GM12878 (cell line): ENCODE data around the gene CFAP70.
"Not testable (repeated sequence)": the region's sequence is repeated elsewhere in the genome, so short reads cannot be mapped to it uniquely, and the experiment has no call there.

Experiments
- CHD2 ChIP-seq: IDR thresholded peaks from 2 replicates; pipeline ENCODE4 v1.6.1; 2011; ENCODE audit warnings: low read depth, low read length, improper control_type of control experiment, borderline replicate concordance
- CREM ChIP-seq: IDR thresholded peaks from 2 replicates; pipeline ENCODE4 v1.6.1; 2014; ENCODE audit warnings: antibody characterized with exemption, low read depth
- CTCF ChIP-seq, 3 experiments: IDR thresholded peaks in 2 of 3; conservative IDR thresholded peaks in 1 of 3; 2 replicates each; pipeline ENCODE4 v1.5.1; 2011; ENCODE audit warnings: low read depth in 3 of 3, low read length in 3 of 3, mild to moderate bottlenecking in 3 of 3, control low read depth in 2 of 3, moderate library complexity in 2 of 3, inconsistent platforms in 1 of 3, mixed read lengths in 1 of 3; ENCODE audit not compliant: control insufficient read depth in 2 of 3, insufficient read depth in 1 of 3; ENCODE audit errors: extremely low read depth in 1 of 3
- ELK1 ChIP-seq: IDR thresholded peaks from 2 replicates; pipeline ENCODE4 v1.6.1; 2012; ENCODE audit warnings: low read depth, low read length, improper control_type of control experiment
- ETV6 ChIP-seq, 2 experiments: fragments of 450-650 bp in 1 of 2; IDR thresholded peaks in 1 of 2; conservative IDR thresholded peaks in 1 of 2; 2 replicates each; pipeline ENCODE4 v1.6.1; 2014; ENCODE audit warnings: antibody characterized with exemption in 1 of 2, borderline replicate concordance in 1 of 2, low read depth in 1 of 2, mild to moderate bottlenecking in 1 of 2, moderate library complexity in 1 of 2
- EZH2 ChIP-seq: IDR thresholded peaks from 2 replicates; pipeline ENCODE4 v1.6.1; 2012; ENCODE audit warnings: low read depth, mild to moderate bottlenecking, control low read depth, inconsistent platforms, low read length, borderline replicate concordance; ENCODE audit not compliant: control insufficient read depth
- IRF4 ChIP-seq: IDR thresholded peaks from 2 replicates; pipeline ENCODE4 v1.6.1; 2011; ENCODE audit warnings: low read depth, low read length
- NRF1 ChIP-seq: conservative IDR thresholded peaks from 2 replicates; pipeline ENCODE4 v1.6.1; 2011; ENCODE audit warnings: mild to moderate bottlenecking, low read depth, low read length, improper control_type of control experiment
- POLR2A ChIP-seq: IDR thresholded peaks from 2 replicates; pipeline ENCODE4 v1.6.1; 2011; ENCODE audit warnings: low read depth, mild to moderate bottlenecking, low read length
- SMC3 ChIP-seq: IDR thresholded peaks from 2 replicates; pipeline ENCODE4 v1.6.1; 2011; ENCODE audit warnings: low read length, improper control_type of control experiment, borderline replicate concordance
- SREBF2 ChIP-seq: IDR thresholded peaks from 2 replicates; pipeline ENCODE4 v1.6.1; 2012; ENCODE audit warnings: mild to moderate bottlenecking, low read length
- SUPT20H ChIP-seq: IDR thresholded peaks from 2 replicates; pipeline ENCODE4 v1.6.1; 2011; ENCODE audit warnings: low read depth, mild to moderate bottlenecking, low read length, moderate library complexity, borderline replicate concordance; ENCODE audit not compliant: control insufficient read depth
- SUZ12 ChIP-seq: fragments of 200-600 bp; sonication (generic); IDR thresholded peaks from one replicate; pipeline ENCODE4 v1.6.1; 2018; ENCODE audit warnings: antibody characterized with exemption, mild to moderate bottlenecking; ENCODE audit not compliant: unreplicated experiment
- TF ChIP-seq, protein P1 (sequence below): IDR thresholded peaks from 2 replicates; pipeline ENCODE4 v1.6.1; 2012; ENCODE audit warnings: mild to moderate bottlenecking, low read depth, low read length

GRCh38 chr10:73394325-73394724, 35.7 kb upstream of the CFAP70 start:
- not testable (repeated sequence) for TF ChIP-seq SMC3; SUPT20H; CHD2; NRF1; CTCF (IDR thresholded peaks at IDR 0.05 in 2 of 3, conservative IDR thresholded peaks at IDR 0.05 in 1 of 3; ENCODE audit: control insufficient read depth in 2 of 3, extremely low read depth in 1 of 3, insufficient read depth in 1 of 3, low read depth in 3 of 3, low read length in 3 of 3); CREM; EZH2; SUZ12; POLR2A; SREBF2; IRF4; ELK1; ETV6 (conservative IDR thresholded peaks at IDR 0.05 in 1 of 2, IDR thresholded peaks at IDR 0.05 in 1 of 2; ENCODE audit: borderline replicate concordance in 1 of 2, low read depth in 1 of 2)
- TF ChIP-seq, protein P1, sequence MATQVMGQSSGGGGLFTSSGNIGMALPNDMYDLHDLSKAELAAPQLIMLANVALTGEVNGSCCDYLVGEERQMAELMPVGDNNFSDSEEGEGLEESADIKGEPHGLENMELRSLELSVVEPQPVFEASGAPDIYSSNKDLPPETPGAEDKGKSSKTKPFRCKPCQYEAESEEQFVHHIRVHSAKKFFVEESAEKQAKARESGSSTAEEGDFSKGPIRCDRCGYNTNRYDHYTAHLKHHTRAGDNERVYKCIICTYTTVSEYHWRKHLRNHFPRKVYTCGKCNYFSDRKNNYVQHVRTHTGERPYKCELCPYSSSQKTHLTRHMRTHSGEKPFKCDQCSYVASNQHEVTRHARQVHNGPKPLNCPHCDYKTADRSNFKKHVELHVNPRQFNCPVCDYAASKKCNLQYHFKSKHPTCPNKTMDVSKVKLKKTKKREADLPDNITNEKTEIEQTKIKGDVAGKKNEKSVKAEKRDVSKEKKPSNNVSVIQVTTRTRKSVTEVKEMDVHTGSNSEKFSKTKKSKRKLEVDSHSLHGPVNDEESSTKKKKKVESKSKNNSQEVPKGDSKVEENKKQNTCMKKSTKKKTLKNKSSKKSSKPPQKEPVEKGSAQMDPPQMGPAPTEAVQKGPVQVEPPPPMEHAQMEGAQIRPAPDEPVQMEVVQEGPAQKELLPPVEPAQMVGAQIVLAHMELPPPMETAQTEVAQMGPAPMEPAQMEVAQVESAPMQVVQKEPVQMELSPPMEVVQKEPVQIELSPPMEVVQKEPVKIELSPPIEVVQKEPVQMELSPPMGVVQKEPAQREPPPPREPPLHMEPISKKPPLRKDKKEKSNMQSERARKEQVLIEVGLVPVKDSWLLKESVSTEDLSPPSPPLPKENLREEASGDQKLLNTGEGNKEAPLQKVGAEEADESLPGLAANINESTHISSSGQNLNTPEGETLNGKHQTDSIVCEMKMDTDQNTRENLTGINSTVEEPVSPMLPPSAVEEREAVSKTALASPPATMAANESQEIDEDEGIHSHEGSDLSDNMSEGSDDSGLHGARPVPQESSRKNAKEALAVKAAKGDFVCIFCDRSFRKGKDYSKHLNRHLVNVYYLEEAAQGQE, result not testable (repeated sequence)
